HL-60 (cell line): Measurements from ENCODE around the gene CDH15.
A peak's percentile ranks its signal among the peaks of the same experiment; 100 is the strongest.

ENCODE experiments used
- DNase-seq, 2 experiments: peaks; one replicate each; pipeline ENCODE4 v3.0.0-alpha.2; 2010 to 2020; ENCODE audit warnings: low read depth in 1 of 2, low spot score in 1 of 2
- H3K27ac ChIP-seq: fragments of 250-450 bp; sonication (Bioruptor Pico); replicated peaks from 2 replicates; pipeline ENCODE4 v1.5.1; 2020; ENCODE audit warnings: mild to moderate bottlenecking, moderate library complexity
- H3K27me3 ChIP-seq: fragments of 250-450 bp; sonication (Bioruptor Pico); 2 replicates; pipeline ENCODE4 v1.5.1; 2021; ENCODE audit warnings: mild to moderate bottlenecking, moderate library complexity; ENCODE audit not compliant: insufficient read depth, poor library complexity, severe bottlenecking
- H3K4me3 ChIP-seq: replicated peaks from 2 replicates; pipeline ENCODE4 v1.5.1; 2011; ENCODE audit warnings: mild to moderate bottlenecking, control low read depth, low read length; ENCODE audit not compliant: insufficient read depth
- CTCF ChIP-seq: IDR thresholded peaks from one replicate; pipeline ENCODE4 v1.5.1; 2011; ENCODE audit warnings: low read length, control low read depth, inconsistent platforms; ENCODE audit not compliant: insufficient read depth
- GABPA ChIP-seq: IDR thresholded peaks from 2 replicates; pipeline ENCODE4 v1.6.1; 2012; ENCODE audit warnings: low read depth
- POLR2AphosphoS5 ChIP-seq: IDR thresholded peaks from 2 replicates; pipeline ENCODE4 v1.6.1; 2012; ENCODE audit warnings: low read depth
- REST ChIP-seq: IDR thresholded peaks from 2 replicates; pipeline ENCODE4 v1.6.1; 2012; ENCODE audit warnings: low read depth; ENCODE audit not compliant: insufficient replicate concordance
- SPI1 ChIP-seq: IDR thresholded peaks from 2 replicates; pipeline ENCODE4 v1.6.1; 2012; ENCODE audit warnings: low read depth, mild to moderate bottlenecking, borderline replicate concordance

Gene CDH15

GRCh38 chr16:89237733-89238132 is 66.2 kb downstream of the CDH15 start:
- H3K27me3 ChIP-seq: no peaks in the 10 kb centered on the region
- TF ChIP-seq GABPA (no peak), CTCF (no peak), REST (no peak), SPI1 (no peak), POLR2AphosphoS5 (no peak)
- no peak overlapping the region for H3K27ac ChIP-seq
- DNase-seq: no peak
- no peak overlapping the region for H3K4me3 ChIP-seq

GRCh38 chr16:89241187-89242007 is 69.8 kb downstream of the CDH15 start:
- Histone ChIP-seq H3K27me3 (no peaks in the 10 kb centered on the region), H3K27ac (peak overlapping the region; percentile 89), H3K4me3 (peak overlapping the region; percentile 55)
- DNase-seq: peak; percentile 63 to 68
- no peak; the same call in none of the 2 replicates for TF ChIP-seq GABPA
- TF ChIP-seq CTCF: no peak
- TF ChIP-seq SPI1: no peak; the same call in 1 of the 2 replicates
- TF ChIP-seq REST: peak; percentile 41
- peak; percentile 78 for TF ChIP-seq POLR2AphosphoS5

GRCh38 chr16:89242795-89243200 is 71.2 kb downstream of the CDH15 start:
- no peak for DNase-seq
- TF ChIP-seq REST (no peak), CTCF (no peak), SPI1 (no peak), POLR2AphosphoS5 (no peak), GABPA (no peak)
- Histone ChIP-seq H3K27ac (no peak overlapping the region), H3K27me3 (no peaks in the 10 kb centered on the region), H3K4me3 (no peak overlapping the region)
